Ramos (cell line): ENCODE data around the gene NEB.
"Not testable (repeated sequence)": the region's sequence is repeated elsewhere in the genome, so short reads cannot be mapped to it uniquely, and the experiment has no call there.

Experiments used
- in situ Hi-C: fragments of 300-500 bp; cut with MboI; formaldehyde crosslinking; loops from one replicate; pipeline ENCODE4 v1.14.3; 2022; ENCODE audit warnings: low sequenced_read_pairs; ENCODE audit not compliant: unreplicated experiment

Gene NEB

DNA sequence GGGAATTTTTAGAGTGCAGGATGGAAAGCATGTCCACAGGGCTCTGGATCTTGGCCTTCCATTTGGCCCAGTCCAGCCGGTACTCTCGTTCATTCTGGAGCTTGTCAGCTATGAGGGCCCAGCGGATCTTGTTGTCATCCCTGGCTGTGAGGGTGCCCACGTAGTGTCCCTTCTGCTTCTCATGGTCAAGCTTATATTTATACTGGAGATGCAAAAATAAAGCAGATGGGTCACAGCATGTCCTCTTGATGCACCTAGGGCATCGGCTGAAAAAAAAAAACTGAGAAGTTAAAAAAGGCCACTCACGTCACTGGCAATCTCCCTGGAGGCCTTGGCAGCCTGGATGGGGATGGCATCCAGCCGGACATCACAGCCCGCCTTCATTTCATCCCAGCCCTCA, 164.1 kb downstream of the NEB start:
- in situ Hi-C loops, result no loop called here

DNA sequence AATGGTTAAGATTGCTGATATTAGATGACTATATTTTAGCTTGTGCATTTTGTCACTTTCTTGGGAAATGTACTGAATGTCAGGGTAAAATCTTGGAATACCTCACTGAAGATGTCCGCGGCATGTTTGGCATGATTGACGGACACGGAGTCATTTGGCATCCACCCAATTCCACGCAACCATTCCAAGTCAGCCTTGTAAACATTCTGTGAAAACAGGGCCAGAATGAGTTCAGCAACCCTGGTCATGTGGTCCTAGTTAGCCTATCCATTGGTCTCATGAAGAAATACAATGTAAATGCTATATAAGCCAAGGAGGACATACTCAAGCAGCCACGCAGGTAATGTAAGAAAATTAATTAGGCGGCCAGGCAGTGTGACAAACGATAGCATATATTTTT, 165.1 kb downstream of the NEB start:
- in situ Hi-C loops, result no loop called here

DNA sequence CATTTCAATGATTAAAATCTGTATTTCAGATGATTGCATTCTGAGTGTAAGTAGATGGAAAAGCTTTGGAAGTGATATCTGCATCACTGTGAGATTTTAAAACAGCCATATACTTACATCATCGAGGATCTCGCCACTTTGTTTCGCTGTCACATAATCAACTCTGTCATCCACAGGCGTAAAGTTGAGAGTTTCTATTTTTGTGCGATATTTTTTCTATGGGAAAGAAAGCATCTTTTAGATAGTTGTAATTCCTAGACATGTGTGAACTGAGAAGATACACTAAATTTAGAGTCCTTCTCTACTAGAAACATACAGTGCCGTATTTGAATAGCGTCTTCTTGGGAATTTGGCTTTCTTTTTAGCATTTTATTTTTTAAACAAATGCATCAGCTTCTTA, 165.8 kb downstream of the NEB start:
- in situ Hi-C loops, result no loop called here

DNA sequence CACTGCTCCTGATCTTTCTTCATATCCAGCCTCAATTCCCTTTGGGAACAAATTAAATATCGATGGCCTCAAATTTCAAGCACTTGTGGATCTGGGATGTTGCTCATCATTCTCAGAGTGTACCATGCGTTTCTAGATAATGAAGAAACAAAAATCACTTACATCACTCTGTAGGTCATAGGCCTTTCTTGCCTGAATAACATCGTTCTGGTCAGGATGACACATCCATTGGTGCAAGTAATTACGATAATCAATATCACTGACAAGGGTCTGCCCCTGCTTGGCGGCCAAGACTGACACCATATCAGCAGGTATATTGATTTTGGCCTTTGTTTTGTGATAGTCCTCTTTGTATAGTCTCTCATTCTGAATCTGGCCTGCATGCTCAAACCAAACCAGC, 167.3 kb downstream of the NEB start:
- in situ Hi-C loops, result no loop called here

DNA sequence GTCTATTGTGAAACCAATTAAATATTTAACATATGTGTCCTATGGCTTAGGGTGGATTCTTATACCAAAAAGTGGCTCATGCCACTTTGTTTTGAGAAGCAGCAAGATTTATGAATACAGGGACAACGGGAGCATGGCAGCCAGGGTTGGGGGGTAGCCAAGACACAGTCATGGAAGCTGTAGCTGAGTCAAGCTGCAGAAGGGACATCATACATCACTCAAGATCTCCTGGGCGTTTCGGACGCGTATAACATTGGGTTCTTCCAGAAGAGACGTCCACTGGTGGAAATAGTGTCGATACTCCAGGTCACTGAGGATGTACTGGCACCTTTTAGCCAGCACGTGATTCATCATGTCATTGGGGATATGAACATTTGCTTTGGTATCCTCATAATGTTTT, 171.9 kb downstream of the NEB start:
- in situ Hi-C loops, result no loop called here

DNA sequence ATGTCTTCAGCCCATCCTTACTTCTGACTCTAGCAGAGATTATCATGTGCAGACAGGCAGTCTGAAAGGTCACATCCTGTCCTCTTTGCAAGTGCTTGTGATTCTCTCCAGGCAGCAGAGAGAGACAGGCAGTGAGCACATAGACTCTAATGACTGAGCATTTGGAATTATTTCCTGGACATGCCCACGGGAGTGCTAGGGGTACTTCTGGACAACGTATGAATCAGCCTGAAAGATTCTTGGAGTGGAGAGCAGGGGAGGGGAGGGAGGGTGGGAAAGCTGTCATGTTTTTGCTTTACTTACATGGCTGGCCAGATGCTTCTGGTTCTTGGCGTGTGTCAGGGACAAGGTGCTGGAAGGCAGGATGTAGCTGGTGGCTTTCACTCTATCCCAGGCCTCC, 174.0 kb downstream of the NEB start:
- in situ Hi-C loops, result no loop called here

DNA sequence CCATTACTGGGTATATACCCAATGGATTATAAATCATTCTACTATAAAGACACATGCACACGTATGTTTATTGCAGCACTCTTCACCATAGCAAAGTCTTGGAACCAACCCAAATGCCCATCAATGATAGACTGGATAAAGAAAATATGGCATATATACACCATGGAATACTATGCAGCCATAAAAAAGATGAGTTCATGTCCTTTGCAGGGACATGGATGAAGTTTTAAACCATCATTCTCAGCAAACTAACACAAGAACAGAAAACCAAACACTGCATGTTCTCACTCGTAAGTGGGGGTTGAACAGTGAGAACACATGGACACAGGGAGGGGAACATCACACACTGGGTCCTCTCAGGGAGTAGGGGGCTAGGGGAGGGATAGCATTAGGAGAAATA, 174.8 kb downstream of the NEB start:
- in situ Hi-C loops, result not testable (repeated sequence)

DNA sequence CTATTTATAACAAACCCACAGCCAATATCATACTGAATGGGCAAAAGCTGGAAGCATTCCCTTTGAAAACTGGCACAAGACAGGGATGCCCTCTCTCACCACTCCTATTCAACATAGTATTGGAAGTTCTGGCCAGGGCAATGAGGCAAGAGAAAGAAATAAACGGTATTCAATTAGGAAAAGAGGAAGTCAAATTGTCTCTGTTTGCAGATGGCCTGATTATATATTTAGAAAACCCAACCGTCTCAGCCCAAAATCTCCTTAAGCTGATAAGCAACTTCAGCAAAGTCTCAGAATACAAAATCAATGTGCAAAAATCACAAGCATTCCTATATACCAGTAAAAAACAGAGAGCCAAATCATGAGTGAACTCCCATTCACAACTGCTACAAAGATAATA, 176.4 kb downstream of the NEB start:
- in situ Hi-C loops, result not testable (repeated sequence)

DNA sequence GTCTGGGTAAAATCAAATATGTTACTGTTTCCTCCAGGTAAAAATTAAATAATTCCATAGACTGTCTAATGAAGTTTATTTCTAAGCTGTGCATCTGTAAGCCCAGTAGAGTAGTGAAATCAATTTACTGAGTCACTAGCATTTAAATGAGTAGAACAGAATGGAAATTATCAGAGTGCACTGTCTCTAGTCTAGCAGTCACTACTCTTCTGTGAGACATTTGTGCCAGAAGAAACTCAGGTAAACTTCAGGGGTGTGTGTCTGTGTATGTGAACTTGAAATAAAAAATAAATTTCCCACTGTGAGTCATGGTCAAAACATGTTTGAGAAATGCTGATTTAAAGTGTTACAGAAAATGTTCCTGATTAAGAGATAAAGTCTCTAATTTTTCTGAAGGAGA, 178.2 kb downstream of the NEB start:
- in situ Hi-C loops, result no loop called here

DNA sequence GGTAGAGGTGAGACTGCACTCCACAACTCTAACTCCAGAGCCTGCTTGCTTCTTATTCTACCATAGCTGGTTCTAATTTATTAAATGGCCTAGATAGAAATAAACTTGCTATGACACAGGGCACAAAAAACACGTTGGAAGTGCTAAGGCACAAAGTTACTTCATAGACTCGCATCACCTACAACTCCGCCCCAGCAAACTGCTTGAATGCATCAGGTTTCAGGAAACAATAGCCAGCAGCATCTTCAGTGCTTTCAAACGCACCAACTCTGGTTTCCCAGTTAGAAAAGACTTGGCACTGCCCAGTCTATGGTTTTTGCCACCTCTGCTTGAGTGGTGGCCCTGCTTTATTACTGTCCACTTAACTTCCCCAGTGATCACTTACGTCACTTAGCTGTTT, 182.0 kb downstream of the NEB start:
- in situ Hi-C loops, result no loop called here

DNA sequence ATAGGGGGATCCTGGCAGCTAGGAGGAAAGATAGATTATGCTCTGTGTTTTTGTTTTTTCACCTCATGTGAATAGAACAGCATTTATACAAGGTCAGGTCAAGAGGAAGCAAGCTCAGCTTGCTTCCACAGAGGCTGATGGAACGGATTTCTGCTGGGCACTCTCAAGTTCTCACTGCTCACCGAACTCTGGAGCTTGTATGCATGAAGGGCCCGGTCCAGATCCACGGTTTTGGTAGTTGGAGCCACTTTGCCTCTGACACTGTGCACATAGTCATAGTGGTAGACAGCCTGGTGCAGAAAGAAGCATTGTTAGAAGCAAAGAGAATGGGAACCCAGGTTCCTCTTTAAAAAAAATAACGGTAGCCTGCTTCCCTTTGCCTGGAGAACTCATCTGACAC, 182.7 kb downstream of the NEB start:
- in situ Hi-C loops, result no loop called here

DNA sequence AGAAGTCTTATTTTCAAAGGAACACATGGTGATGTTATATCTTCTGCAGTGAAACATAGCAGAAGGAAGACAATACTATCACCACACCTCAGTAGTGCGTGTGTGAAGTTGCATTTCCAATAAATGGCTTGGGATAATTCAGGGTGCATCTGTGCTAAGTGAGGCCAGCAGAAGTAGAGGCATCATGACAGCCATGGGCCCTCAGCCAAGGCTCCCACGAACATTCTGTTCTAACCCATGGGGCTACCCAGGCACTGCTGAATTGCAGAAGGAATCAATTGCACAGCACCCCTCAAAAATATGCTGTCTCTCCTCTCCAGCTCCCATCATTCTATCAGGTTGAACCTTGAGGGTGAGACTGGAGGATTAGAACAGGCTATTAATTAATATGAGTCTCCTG, 185.1 kb downstream of the NEB start:
- in situ Hi-C loops, result no loop called here

DNA sequence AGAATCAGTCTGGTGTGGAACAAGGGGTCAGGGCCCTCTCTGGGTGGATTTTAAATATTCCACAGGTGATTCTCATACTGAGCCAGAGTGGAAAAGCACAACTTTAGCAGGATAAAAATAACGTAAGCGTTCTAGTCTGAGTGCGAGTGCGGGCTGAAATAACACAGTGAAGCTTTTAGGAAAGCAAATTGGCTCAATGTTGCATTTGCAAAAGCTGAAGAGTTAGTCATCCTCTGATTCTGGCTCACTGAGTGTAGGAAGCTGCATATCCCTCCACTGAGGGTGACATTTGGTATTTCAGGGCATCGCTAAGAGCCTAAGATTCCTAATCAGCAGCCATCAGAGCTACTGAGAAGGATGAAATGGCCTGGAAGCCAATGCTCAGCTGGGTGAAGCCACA, 189.8 kb downstream of the NEB start:
- in situ Hi-C loops, result no loop called here

DNA sequence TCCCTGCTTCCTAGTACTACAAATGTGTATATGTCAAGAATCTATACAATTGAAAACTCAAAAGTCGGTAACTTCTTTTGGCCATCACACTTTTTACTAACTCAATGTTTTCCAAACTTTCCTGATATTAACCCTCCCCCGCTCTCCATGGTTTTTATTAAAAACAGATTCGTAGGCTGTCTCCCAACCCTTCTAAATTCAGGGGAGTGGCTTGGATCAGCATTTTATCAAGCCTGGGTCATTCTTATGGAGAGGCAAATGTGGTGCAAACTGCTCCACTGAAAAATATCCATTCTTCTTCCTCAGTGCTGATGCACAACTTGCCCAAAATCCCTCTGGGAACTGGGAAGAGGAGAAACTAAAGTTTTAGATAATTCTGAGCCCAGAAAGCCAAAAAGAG, 190.4 kb downstream of the NEB start:
- in situ Hi-C loops, result no loop called here

DNA sequence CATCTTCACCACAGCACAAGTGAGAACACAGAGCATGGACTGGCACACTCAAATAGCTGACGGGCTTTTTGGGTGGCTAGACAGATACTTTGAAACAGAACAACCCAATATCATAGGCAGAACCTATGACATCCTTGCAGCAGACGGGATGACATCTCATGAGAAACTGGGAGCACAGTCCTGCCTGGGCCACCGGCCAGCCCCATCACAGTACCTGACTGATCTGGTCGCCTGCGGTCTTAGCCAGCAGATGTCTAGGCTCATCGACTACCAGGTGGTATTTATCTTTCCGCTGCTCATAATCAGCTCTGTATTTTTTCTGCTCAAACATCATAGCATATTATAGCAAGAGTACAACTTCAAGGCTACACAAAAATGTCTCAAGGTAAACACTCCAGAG, 200.3 kb downstream of the NEB start:
- in situ Hi-C loops, result no loop called here

DNA sequence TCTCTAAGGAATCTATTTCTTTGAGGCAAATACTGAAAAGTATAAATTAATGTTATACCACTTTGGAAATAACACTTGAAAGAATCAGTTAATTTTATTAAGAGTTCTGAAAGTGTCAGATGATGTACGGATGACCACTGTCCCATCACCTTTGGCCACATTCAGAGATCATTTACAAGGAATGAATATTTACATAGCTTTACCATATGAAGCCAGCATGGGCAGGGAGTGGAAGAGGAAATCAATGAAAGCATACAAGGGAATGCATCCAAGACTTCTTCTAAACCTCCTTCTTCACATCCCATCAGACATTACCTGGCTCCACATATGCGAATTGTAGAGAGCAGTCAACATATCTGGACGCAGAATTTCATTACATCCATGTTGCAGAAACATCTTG, 201.1 kb downstream of the NEB start:
- in situ Hi-C loops, result no loop called here

DNA sequence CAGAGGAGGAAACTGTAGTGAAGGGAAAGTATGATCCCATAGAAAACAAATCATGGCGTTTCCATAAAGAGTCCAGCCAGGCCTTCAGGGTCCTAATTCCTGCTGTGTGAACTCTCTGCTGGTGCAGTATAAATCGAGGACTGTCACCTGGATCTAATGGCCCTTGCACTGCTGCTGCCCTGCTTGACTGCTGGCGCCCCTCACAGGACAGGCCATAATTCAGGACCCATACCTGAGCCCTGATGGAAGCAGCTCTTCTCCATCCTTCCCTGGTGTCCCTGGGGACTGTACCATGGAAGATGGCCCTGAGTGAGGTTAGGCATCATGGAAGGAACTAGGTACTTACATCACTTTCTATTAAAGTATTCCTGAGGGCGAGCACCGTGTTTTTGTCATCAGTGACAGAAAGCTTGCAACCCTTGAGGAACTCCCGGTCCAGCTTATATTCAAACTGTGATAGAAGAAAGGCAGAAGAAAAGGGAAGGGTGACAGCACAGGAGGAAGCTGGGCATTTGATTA, 207.6 kb downstream of the NEB start:
- in situ Hi-C loops, result no loop called here

DNA sequence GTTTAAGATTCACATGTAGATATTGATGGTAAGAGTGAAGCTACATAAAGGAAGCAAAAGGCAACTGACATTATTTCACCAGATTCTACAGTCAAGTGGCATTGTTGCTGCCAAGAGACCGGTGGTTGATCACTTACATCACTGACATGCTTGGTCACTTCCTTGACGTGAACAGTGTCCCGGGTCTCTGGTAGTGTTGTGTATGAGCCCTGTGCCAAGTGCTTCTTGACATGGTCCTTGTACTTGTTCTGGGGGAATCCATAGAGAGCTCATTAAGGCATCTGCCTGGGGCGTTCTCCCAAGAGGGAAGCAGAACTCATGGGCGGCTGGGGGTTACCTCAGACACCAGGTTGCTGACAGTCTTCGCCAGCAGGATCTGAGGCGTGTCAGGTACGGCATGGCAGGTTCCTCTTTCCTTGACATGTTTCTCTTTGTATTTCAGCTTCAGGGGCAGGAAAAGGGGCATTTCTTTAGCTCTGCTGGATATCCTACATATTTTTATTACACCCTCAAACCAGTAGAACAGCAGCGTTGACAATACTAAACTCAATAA, 208.4 kb downstream of the NEB start:
- in situ Hi-C loops, result no loop called here

DNA sequence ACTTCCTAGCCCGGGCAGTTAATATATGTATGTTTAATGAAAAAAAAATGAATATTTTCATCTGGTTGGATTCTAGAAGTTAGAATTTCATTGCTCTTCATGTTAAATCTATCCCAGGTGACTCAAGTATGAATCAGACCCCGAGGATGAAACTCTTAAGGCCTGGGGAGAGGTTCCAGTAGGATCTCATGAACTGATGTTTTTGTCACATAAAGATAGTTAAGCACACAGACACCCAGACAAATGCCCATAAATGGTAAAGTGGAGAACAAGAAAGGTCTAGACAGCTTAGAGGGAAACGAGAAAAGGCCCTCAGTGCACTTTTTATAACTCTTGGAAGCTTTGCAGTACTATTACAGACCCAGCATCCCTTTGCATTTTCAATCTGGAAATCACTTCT, 210.4 kb downstream of the NEB start:
- in situ Hi-C loops, result no loop called here

DNA sequence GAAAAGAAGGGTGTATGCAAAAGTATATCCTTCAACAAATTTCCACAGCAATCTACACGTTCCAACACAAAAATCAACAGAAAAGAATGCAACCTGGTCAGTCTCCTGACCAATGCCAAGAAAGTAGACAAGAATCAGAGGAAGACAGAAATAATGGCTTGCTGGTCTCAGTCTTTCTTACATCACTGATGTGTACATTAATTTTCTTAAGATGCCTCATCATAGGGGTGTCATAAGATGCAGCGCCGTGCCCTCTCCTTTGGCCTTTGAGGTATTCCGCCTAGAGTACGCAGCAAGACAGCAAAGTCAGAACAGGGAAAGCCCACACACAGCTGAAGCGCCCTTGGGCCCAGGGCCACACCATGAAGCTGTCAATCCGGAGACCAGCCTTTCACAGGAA, 211.7 kb downstream of the NEB start:
- in situ Hi-C loops, result no loop called here

DNA sequence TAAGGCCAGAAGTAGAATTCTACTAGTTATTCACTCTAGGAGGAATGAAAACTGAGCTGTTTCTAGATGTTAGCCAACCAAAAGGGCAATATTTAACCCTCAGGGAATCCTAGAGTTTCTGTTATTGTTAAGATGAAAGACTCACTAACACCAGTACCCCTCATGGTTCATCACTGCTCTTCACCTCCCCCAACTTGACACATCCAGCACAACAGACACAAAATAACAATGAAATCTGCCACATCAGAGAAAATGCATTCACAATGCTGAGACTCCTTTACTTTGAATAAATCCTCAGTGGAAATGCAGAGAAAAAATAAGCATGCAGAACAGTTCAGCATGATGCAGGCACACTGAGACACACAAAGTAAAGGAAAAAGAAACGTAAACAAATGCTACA, 213.3 kb downstream of the NEB start:
- in situ Hi-C loops, result no loop called here

DNA sequence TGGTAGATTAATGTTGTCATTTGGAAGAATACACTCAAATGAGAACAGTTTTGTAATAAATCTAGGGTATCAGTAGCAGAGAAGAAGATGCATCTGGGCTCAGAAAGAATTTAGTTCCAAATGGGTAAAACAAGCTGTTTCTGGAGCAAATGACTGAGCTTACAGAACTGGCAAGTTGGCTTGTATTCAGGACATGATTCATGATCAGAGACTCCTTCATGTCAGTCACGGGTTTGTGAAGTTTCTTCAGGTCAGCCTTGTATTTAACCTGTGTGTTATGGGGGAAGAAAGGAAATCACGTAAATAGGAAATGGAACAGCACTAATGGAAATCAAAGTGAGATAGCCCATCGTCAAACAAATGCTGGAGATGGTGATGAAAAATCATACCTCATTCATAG, 215.5 kb downstream of the NEB start:
- in situ Hi-C loops, result no loop called here

DNA sequence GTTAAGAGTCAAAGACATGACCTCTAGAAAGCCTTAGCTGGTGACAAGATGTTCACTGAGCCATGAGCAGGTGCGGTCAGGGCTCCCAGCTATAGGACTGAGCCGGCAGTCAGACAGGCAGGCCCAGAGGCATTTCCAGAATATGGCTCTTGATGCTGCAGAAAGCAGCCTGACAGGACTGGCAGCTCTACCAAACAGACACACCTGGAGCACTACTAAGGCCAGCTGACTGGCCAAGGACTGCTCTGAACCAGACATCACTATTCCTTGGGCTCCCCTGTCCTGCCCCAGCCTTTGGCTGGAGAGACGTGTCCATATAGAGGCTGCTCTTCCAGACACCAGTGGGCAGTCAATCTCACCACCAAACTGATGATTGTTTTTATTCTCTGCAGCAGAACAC, 225.8 kb downstream of the NEB start:
- in situ Hi-C loops, result no loop called here
